GM06990 (cell line): Measurements from ENCODE around the gene PSD2.

ENCODE experiments used
- DNase-seq: peaks from one replicate; pipeline ENCODE4 v3.0.0-alpha.2; 2011; ENCODE audit not compliant: insufficient read length; ENCODE audit errors: extremely low read depth
- H3K27me3 ChIP-seq: replicated peaks from 2 replicates; pipeline ENCODE4 v1.6.0; 2011; ENCODE audit warnings: low read length; ENCODE audit not compliant: control insufficient read depth, insufficient read depth
- H3K36me3 ChIP-seq: 2 replicates; pipeline ENCODE4 v1.5.1; 2011; ENCODE audit warnings: low read length; ENCODE audit not compliant: control insufficient read depth, insufficient read depth
- H3K4me3 ChIP-seq: replicated peaks from 2 replicates; pipeline ENCODE4 v1.5.1; 2011; ENCODE audit warnings: low read depth, mild to moderate bottlenecking, control low read depth, low read length
- CTCF ChIP-seq: IDR thresholded peaks from 2 replicates; pipeline ENCODE4 v1.5.1; 2011; ENCODE audit warnings: low read length, control low read depth, mild to moderate bottlenecking, inconsistent platforms; ENCODE audit not compliant: insufficient read depth, poor library complexity, severe bottlenecking

Gene PSD2

DNA sequence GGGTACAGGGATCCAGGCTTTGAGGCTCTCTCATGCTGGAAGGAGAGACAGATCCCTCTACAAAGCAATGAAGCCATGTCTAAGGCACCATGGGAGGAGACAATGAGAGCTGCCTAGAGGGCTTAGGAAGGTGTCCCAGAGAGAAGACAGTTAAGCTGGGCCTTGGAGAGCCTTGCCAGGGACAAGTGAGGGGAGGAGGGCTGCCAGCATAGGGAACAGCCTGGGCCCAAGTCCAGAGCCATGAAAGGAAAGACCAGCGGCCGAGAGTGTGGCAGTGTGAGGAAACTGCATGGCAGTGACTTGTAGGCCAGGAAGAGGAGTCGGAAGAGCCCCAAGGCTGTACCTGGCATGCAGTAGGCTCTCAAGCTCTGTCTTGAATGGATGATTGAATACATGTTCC, 88.5 kb downstream of the PSD2 start:
- TF ChIP-seq CTCF, result no peak
- no peaks in the 10 kb centered on the region for H3K27me3 ChIP-seq
- no peak for DNase-seq
- H3K36me3 ChIP-seq, result no peaks in the 10 kb centered on the region; the same call in 1 of the 2 replicates
- no peak overlapping the region for H3K4me3 ChIP-seq

DNA sequence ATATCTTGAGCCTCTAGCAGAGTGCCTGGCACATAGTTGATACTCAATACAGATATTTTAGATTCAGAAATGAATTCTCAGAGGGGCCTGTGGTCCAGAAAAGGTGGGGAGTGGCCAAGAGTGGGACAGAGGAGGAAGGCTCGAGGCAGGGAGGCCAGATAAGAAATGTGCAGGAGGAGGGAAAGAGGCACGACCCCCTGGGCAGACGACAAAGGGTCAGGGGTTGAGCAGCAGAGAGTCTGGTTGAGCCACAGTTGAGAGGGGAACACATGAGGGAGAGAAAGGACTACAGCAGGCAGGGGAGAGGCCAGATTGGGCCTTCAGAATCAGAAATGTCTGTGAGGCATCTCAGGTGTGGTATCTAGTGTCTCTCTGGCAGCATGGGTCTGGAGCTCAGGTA, 89.1 kb downstream of the PSD2 start:
- H3K27me3 ChIP-seq, result no peaks in the 10 kb centered on the region
- no peaks in the 10 kb centered on the region; the same call in 1 of the 2 replicates for H3K36me3 ChIP-seq
- no peak for TF ChIP-seq CTCF
- no peak for DNase-seq
- no peak overlapping the region for H3K4me3 ChIP-seq

- H3K4me3 ChIP-seq, result no peak overlapping the region
- no peaks in the 10 kb centered on the region for H3K36me3 ChIP-seq
- TF ChIP-seq CTCF, result no peak
- DNase-seq, result no peak
- no peaks in the 10 kb centered on the region for H3K27me3 ChIP-seq
Measured at GRCh38 chr5:139885172-139885856, 89.7 kb downstream of the PSD2 start.

GRCh38 chr5:139885857-139886208, 90.2 kb downstream of the PSD2 start:
- H3K27me3 ChIP-seq, result no peaks in the 10 kb centered on the region
- DNase-seq, result no peak
- no peak overlapping the region for H3K4me3 ChIP-seq
- H3K36me3 ChIP-seq, result no peaks in the 10 kb centered on the region
- TF ChIP-seq CTCF, result no peak

DNA sequence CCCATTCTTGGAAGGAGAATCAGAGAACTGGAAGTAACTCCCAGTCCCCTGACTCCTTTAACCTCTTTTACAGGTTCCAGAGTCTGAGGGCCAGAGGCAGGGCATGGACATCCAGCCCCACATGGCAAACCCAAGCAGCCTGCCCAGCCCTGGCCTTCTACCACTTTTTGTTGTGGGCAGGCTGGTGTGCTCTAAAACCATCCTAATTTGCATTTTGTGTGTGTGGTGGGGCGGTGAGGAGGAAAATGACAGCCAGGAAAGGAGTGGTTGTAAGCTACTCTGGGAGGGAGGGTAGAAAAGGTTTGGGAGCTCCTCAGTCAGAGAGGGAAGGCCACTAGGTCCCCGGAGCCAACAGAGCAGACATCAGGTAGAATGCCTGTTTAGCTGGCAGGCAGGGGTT, 90.6 kb downstream of the PSD2 start:
- TF ChIP-seq CTCF, result no peak
- DNase-seq, result no peak
- Histone ChIP-seq H3K27me3 (no peaks in the 10 kb centered on the region), H3K36me3 (no peaks in the 10 kb centered on the region), H3K4me3 (no peak overlapping the region)

DNA sequence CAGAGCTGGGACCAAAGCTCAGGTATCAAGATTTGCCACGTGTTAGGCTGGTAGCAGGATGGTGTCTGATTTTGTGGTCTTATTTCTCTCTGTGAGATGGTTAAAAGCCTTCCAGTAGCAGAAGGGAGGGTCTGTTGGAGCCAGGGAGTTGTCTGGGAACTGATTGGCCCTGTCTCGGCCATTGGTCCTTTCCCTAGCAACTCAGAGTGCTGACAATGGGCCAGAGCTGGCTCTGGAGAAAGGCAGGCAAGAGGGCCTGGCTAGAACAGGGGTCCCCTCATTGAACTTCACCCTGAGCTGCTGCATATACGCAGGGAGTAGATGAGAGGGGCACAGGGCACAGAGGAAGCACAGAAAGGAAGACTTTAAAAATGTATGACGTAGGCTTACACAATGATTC, 92.8 kb downstream of the PSD2 start:
- Histone ChIP-seq H3K4me3 (no peak overlapping the region), H3K27me3 (no peaks in the 10 kb centered on the region), H3K36me3 (no peaks in the 10 kb centered on the region)
- DNase-seq, result no peak
- TF ChIP-seq CTCF, result no peak
